HG02938 (cell line): Measurements from ENCODE around the gene UXT.

ENCODE experiments used
- ATAC-seq: cut with Tn5 transposase; IDR thresholded peaks from one replicate; pipeline ENCODE4 v1.9.1; 2021; ENCODE audit warnings: mild to moderate bottlenecking, moderate library complexity; ENCODE audit not compliant: unreplicated experiment

Gene UXT

GRCh38 chrX:47649781-47650163 lies 9.2 kb downstream of the UXT start:
- no peak for ATAC-seq

- no peak for ATAC-seq
Observed at GRCh38 chrX:47649271-47649670, 9.7 kb downstream of the UXT start.

- no peak for ATAC-seq
Observed at GRCh38 chrX:47648376-47648775, 10.6 kb downstream of the UXT start.

GRCh38 chrX:47646636-47647035 lies 12.3 kb downstream of the UXT start:
- ATAC-seq: no peak

GRCh38 chrX:47645530-47645929 lies 13.4 kb downstream of the UXT start:
- no peak for ATAC-seq

GRCh38 chrX:47644557-47645091 lies 14.4 kb downstream of the UXT start:
- no peak for ATAC-seq

GRCh38 chrX:47643926-47644325 lies 15.1 kb downstream of the UXT start:
- no peak for ATAC-seq

- no peak for ATAC-seq
Observed at GRCh38 chrX:47638816-47639215, 20.2 kb downstream of the UXT start.

- ATAC-seq: no peak
Observed at GRCh38 chrX:47637546-47638195, 21.3 kb downstream of the UXT start.

GRCh38 chrX:47634871-47635575 lies 24.0 kb downstream of the UXT start:
- no peak for ATAC-seq

GRCh38 chrX:47633689-47634590 lies 25.0 kb downstream of the UXT start:
- no peak for ATAC-seq

- no peak for ATAC-seq
Observed at GRCh38 chrX:47632666-47633065, 26.3 kb downstream of the UXT start.

- no peak for ATAC-seq
Observed at GRCh38 chrX:47631676-47632075, 27.3 kb downstream of the UXT start.

GRCh38 chrX:47629419-47630200 lies 29.4 kb downstream of the UXT start, which contains the start of gene CFP:
Gene CFP, minus strand, starts transcription at chrX:47629930. Its CDS starts 86 bp downstream, at chrX:47629844.
- ATAC-seq: no peak

- no peak for ATAC-seq
Observed at GRCh38 chrX:47628982-47629381, 30.0 kb downstream of the UXT start.

GRCh38 chrX:47625365-47625764 lies 33.6 kb downstream of the UXT start:
- ATAC-seq: no peak

- no peak for ATAC-seq
Observed at GRCh38 chrX:47623540-47624027, 35.4 kb downstream of the UXT start.

- ATAC-seq: no peak
Observed at GRCh38 chrX:47621851-47622250, 37.1 kb downstream of the UXT start.

GRCh38 chrX:47620303-47620685 lies 38.7 kb downstream of the UXT start:
- ATAC-seq: no peak
